Activated CD8-positive, alpha-beta memory T cell treated with anti-CD3 and anti-CD28 coated beads, Interleukin-2, amount 50 U/mL, for 1 hour (primary cell): ENCODE measurements around the gene RRAS2.
"Not testable (repeated sequence)": the region's sequence is repeated elsewhere in the genome, so short reads cannot be mapped to it uniquely, and the experiment has no call there.

ENCODE experiments used
- DNase-seq: peaks from one replicate; pipeline ENCODE4 v3.0.0-alpha.2; 2020; ENCODE audit errors: extremely low read depth

The RRAS2 gene

GRCh38 chr11:14371249-14371648, 12.3 kb upstream of the RRAS2 start:
- DNase-seq, result no peak

GRCh38 chr11:14370496-14370895, 11.5 kb upstream of the RRAS2 start:
- no peak for DNase-seq

GRCh38 chr11:14369598-14369997, 10.6 kb upstream of the RRAS2 start:
- DNase-seq, result no peak

- no peak for DNase-seq
These were observed 8.0 kb upstream of the RRAS2 start for GRCh38 chr11:14366936-14367335.

- no peak for DNase-seq
These were observed 5.3 kb upstream of the RRAS2 start for GRCh38 chr11:14364322-14364721.

- DNase-seq, result no peak
These were observed 3.6 kb upstream of the RRAS2 start for GRCh38 chr11:14362611-14363010.

- DNase-seq, result no peak
These were observed 3.0 kb upstream of the RRAS2 start for GRCh38 chr11:14361951-14362350.

GRCh38 chr11:14360976-14361375, 2.0 kb upstream of the RRAS2 start:
- DNase-seq, result no peak

GRCh38 chr11:14359501-14360031, 583 bp upstream of the RRAS2 start:
- DNase-seq, result no peak

GRCh38 chr11:14357881-14358728, 878 bp downstream of the RRAS2 start:
- no peak for DNase-seq

GRCh38 chr11:14356342-14356741, 2.6 kb downstream of the RRAS2 start:
- no peak for DNase-seq

GRCh38 chr11:14354604-14355003, 4.4 kb downstream of the RRAS2 start:
- DNase-seq, result not testable (repeated sequence)

GRCh38 chr11:14350716-14351238, 8.2 kb downstream of the RRAS2 start:
- no peak for DNase-seq

- no peak for DNase-seq
These were observed 8.8 kb downstream of the RRAS2 start for GRCh38 chr11:14350215-14350614.

- no peak for DNase-seq
These were observed 11.0 kb downstream of the RRAS2 start for GRCh38 chr11:14347991-14348390.

GRCh38 chr11:14347494-14347893, 11.5 kb downstream of the RRAS2 start:
- no peak for DNase-seq

GRCh38 chr11:14346303-14346955, 12.6 kb downstream of the RRAS2 start:
- DNase-seq, result no peak

GRCh38 chr11:14345668-14346067, 13.3 kb downstream of the RRAS2 start:
- no peak for DNase-seq

GRCh38 chr11:14345016-14345415, 14.0 kb downstream of the RRAS2 start:
- not testable (repeated sequence) for DNase-seq

GRCh38 chr11:14342906-14343305, 16.1 kb downstream of the RRAS2 start:
- no peak for DNase-seq

GRCh38 chr11:14341968-14342367, 17.0 kb downstream of the RRAS2 start:
- DNase-seq, result no peak

GRCh38 chr11:14340721-14341120, 18.3 kb downstream of the RRAS2 start:
- DNase-seq, result no peak

GRCh38 chr11:14339356-14339755, 19.6 kb downstream of the RRAS2 start:
- DNase-seq, result no peak
